Measurements from ENCODE around the gene ADCY10. TPM values are rescaled to one million over a fixed set of nuclear protein-coding genes. Genes with fewer than 3 reads are reported as not detected.

The ADCY10 gene
- total and polyA plus RNA-seq, 2 of the 8 experiments (the other 6 are each of a cell fraction or from before 2014, with no cell fraction given): 0.02 TPM; not detected in 1

GRCh38 chr1:167782946-167783345 lies 131.0 kb downstream of the ADCY10 start (continued):
- TF ChIP-seq RAD21 (IDR thresholded peaks at IDR 0.05 in 1 of 2, conservative IDR thresholded peaks at IDR 0.05 in 1 of 2; ENCODE audit: low read depth in 2 of 2, low read length in 2 of 2) (no peak), SIN3A (conservative IDR thresholded peaks at IDR 0.05 in 1 of 2, IDR thresholded peaks at IDR 0.05 in 1 of 2; ENCODE audit: low read depth in 1 of 2, low read length in 2 of 2) (no peak), GABPA (IDR thresholded peaks at IDR 0.05; ENCODE audit: borderline replicate concordance, insufficient read depth, low read length) (no peak), PHF8 (conservative IDR thresholded peaks at IDR 0.05; ENCODE audit: low read depth, low read length) (no peak), USF2 (IDR thresholded peaks at IDR 0.05; ENCODE audit: low read length) (no peak), RXRA (IDR thresholded peaks at IDR 0.05; ENCODE audit: insufficient read depth, low read depth, low read length) (no peak)
